ENCODE measurements around the gene PTF1A. TPM values are rescaled to one million over a fixed set of nuclear protein-coding genes. Genes with fewer than 3 reads are reported as not detected.
A peak's percentile ranks its signal among the peaks of the same experiment; 100 is the strongest.

PTF1A gene
- total RNA-seq, 1 experiment from 2014 or later = not detected

DNA sequence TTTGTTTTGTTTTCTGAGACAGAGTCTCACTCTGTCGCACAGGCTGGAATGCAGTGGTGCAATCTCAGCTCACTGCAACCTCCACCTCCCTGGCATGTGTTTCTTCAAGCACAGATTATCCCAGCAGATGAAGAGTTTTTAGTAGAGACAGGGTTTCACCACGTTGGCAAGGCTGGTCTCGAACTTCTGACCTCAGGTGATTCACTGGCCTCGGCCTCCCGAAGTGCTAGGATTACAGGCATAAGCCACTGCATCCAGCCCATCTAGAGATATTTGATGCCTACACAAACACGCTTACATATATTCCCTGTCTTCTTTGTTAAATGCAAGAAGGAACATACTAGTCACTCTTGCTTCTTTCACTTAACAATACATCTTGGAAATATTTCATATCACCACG is 5.9 kb upstream of the PTF1A start (continued):
- TF ChIP-seq FOXP4 (CRISPR knock-in tag; IDR thresholded peaks at IDR 0.05) = no peak
- TF ChIP-seq MYBL2 (CRISPR knock-in tag; IDR thresholded peaks at IDR 0.05) = no peak

DNA sequence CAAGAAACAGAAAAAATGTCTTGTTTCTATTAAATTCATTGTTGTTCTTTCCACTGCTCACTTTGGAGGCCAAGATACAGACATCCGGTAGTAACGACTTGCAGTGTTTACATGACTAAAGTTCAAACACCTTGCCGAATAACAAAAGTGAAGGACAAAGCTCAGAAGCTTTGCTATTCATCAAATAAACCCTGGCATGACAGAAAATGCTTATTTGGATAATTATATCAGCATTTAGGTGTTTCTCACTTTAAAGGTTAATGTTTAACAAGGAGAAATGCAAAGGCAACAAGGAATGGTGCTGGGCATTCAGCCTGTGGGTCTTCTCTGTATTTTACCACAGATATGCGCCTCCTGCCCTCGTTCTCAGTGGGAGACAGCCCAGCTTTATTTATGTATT is 5.4 kb upstream of the PTF1A start:
- H3K9me3 Mint-ChIP-seq = no peaks in the 10 kb centered on the region
- POLR2A ChIA-PET = interaction anchor here (0.6 kb wide), 1 partner anchor 13 kb away, joined by 3 read pairs; no protein-coding TSS in a partner anchor
- peaks cover 27% of the 10 kb centered on the region for H3K4me1 Mint-ChIP-seq
- DNase-seq (ENCODE audit: low spot score) (no peak), ATAC-seq (peak; percentile 23; the same call in 1 of the 2 replicates)
- H3K4me3 Mint-ChIP-seq = no peak overlapping the region
- CTCF ChIA-PET = interaction anchor here (1.0 to 2.2 kb wide), 3 partner anchors 13 to 106 kb away, joined by 3 to 11 read pairs (median 6); no protein-coding TSS in a partner anchor
- H3K27ac Mint-ChIP-seq = no peak overlapping the region
- no peak for TF ChIP-seq TCF7 (CRISPR knock-in tag; IDR thresholded peaks at IDR 0.05; ENCODE audit: low read depth)
- TF ChIP-seq ZNF671 (CRISPR knock-in tag; IDR thresholded peaks at IDR 0.05) = no peak
- TF ChIP-seq, protein P1, sequence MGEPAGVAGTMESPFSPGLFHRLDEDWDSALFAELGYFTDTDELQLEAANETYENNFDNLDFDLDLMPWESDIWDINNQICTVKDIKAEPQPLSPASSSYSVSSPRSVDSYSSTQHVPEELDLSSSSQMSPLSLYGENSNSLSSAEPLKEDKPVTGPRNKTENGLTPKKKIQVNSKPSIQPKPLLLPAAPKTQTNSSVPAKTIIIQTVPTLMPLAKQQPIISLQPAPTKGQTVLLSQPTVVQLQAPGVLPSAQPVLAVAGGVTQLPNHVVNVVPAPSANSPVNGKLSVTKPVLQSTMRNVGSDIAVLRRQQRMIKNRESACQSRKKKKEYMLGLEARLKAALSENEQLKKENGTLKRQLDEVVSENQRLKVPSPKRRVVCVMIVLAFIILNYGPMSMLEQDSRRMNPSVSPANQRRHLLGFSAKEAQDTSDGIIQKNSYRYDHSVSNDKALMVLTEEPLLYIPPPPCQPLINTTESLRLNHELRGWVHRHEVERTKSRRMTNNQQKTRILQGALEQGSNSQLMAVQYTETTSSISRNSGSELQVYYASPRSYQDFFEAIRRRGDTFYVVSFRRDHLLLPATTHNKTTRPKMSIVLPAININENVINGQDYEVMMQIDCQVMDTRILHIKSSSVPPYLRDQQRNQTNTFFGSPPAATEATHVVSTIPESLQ (CRISPR knock-in tag; IDR thresholded peaks at IDR 0.05) = no peak
- no peak for TF ChIP-seq CREB1 (CRISPR knock-in tag; IDR thresholded peaks at IDR 0.05)
- TF ChIP-seq ZNF423 (CRISPR knock-in tag; IDR thresholded peaks at IDR 0.05) = no peak
- TF ChIP-seq, protein P2, sequence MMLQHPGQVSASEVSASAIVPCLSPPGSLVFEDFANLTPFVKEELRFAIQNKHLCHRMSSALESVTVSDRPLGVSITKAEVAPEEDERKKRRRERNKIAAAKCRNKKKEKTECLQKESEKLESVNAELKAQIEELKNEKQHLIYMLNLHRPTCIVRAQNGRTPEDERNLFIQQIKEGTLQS (CRISPR knock-in tag; conservative IDR thresholded peaks at IDR 0.05) = no peak
- TF ChIP-seq FOXP4 (CRISPR knock-in tag; IDR thresholded peaks at IDR 0.05) = no peak
- no peak for TF ChIP-seq EMX1 (CRISPR knock-in tag; IDR thresholded peaks at IDR 0.05)
- no peak for TF ChIP-seq TP53 (CRISPR knock-in tag; IDR thresholded peaks at IDR 0.05)
- TF ChIP-seq ATF1 (CRISPR knock-in tag; IDR thresholded peaks at IDR 0.05) = no peak
- no peak for TF ChIP-seq NR1H2 (CRISPR knock-in tag; IDR thresholded peaks at IDR 0.05)
- no peak for TF ChIP-seq SOX15 (CRISPR knock-in tag; IDR thresholded peaks at IDR 0.05)
- TF ChIP-seq, protein P3, sequence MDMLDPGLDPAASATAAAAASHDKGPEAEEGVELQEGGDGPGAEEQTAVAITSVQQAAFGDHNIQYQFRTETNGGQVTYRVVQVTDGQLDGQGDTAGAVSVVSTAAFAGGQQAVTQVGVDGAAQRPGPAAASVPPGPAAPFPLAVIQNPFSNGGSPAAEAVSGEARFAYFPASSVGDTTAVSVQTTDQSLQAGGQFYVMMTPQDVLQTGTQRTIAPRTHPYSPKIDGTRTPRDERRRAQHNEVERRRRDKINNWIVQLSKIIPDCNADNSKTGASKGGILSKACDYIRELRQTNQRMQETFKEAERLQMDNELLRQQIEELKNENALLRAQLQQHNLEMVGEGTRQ (CRISPR knock-in tag; IDR thresholded peaks at IDR 0.05) = no peak
- TF ChIP-seq KAT7 (CRISPR knock-in tag; IDR thresholded peaks at IDR 0.05; ENCODE audit: borderline replicate concordance) = no peak
- no peak for TF ChIP-seq OVOL2 (CRISPR knock-in tag; IDR thresholded peaks at IDR 0.05; ENCODE audit: borderline replicate concordance)
- no peak for TF ChIP-seq TEAD1 (CRISPR knock-in tag; IDR thresholded peaks at IDR 0.05)
- TF ChIP-seq, protein P4, sequence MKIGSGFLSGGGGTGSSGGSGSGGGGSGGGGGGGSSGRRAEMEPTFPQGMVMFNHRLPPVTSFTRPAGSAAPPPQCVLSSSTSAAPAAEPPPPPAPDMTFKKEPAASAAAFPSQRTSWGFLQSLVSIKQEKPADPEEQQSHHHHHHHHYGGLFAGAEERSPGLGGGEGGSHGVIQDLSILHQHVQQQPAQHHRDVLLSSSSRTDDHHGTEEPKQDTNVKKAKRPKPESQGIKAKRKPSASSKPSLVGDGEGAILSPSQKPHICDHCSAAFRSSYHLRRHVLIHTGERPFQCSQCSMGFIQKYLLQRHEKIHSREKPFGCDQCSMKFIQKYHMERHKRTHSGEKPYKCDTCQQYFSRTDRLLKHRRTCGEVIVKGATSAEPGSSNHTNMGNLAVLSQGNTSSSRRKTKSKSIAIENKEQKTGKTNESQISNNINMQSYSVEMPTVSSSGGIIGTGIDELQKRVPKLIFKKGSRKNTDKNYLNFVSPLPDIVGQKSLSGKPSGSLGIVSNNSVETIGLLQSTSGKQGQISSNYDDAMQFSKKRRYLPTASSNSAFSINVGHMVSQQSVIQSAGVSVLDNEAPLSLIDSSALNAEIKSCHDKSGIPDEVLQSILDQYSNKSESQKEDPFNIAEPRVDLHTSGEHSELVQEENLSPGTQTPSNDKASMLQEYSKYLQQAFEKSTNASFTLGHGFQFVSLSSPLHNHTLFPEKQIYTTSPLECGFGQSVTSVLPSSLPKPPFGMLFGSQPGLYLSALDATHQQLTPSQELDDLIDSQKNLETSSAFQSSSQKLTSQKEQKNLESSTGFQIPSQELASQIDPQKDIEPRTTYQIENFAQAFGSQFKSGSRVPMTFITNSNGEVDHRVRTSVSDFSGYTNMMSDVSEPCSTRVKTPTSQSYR (CRISPR knock-in tag; IDR thresholded peaks at IDR 0.05) = no peak
- H3K27me3 Mint-ChIP-seq (ENCODE audit: low read depth) = peaks cover 90% of the 10 kb centered on the region
- no peaks in the 10 kb centered on the region for H3K36me3 Mint-ChIP-seq

Measured in WTC11 (cell line).